Activated T-cell treated with anti-CD3 and anti-CD28 coated beads for 24 hours (primary cell): ENCODE measurements around the gene RBM44.

Source experiments
- DNase-seq: peaks from one replicate; pipeline ENCODE4 v3.0.0-alpha.2; 2020; ENCODE audit warnings: low read depth

The RBM44 gene

GRCh38 chr2:237872178-237872887 lies 73.8 kb downstream of the RBM44 start:
- DNase-seq: no peak

- DNase-seq: no peak
These were observed 74.8 kb downstream of the RBM44 start for GRCh38 chr2:237873421-237873831.

GRCh38 chr2:237873897-237874551 lies 75.4 kb downstream of the RBM44 start:
- DNase-seq: no peak

GRCh38 chr2:237874585-237875161 lies 76.1 kb downstream of the RBM44 start:
- no peak for DNase-seq

GRCh38 chr2:237875256-237876060 lies 76.9 kb downstream of the RBM44 start:
- DNase-seq: no peak

GRCh38 chr2:237876061-237876526 lies 77.5 kb downstream of the RBM44 start:
- DNase-seq: no peak

- DNase-seq: no peak
These were observed 78.0 kb downstream of the RBM44 start for GRCh38 chr2:237876532-237876931.

- DNase-seq: no peak
These were observed 78.4 kb downstream of the RBM44 start for GRCh38 chr2:237876951-237877491.

- no peak for DNase-seq
These were observed 79.2 kb downstream of the RBM44 start for GRCh38 chr2:237877576-237878307.

- no peak for DNase-seq
These were observed 79.9 kb downstream of the RBM44 start for GRCh38 chr2:237878321-237879057.

- no peak for DNase-seq
These were observed 80.5 kb downstream of the RBM44 start for GRCh38 chr2:237879058-237879430.

GRCh38 chr2:237879991-237880560 lies 81.5 kb downstream of the RBM44 start:
- DNase-seq: no peak

GRCh38 chr2:237882510-237883481 lies 84.2 kb downstream of the RBM44 start:
- DNase-seq: no peak

GRCh38 chr2:237883951-237884446 lies 85.4 kb downstream of the RBM44 start:
- DNase-seq: no peak

- no peak for DNase-seq
These were observed 86.1 kb downstream of the RBM44 start for GRCh38 chr2:237884681-237885080.

- DNase-seq: no peak
These were observed 86.7 kb downstream of the RBM44 start for GRCh38 chr2:237885111-237885930.

- no peak for DNase-seq
These were observed 87.5 kb downstream of the RBM44 start for GRCh38 chr2:237885931-237886684.
